ENCODE data around the gene ALDH3A2.

ALDH3A2 gene

DNA sequence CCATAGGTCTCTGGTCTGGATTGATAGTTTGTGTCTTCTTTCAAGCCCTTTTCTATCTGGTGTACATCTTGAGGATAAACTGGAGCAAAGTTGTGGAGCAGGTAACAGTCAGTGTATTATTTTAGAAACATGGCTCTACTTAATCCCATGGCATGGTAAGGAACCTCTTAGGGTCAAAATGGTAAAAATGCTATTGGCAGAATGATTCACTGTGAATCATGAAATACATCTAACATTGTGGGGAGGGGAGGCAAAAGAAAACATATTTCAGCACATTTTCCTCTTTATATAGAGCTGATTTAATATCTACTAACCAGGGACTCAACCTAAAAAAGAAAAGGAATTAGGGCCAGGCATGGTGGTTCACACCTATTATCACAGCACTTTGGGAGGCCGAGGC is 17.9 kb upstream of the ALDH3A2 start:
- no peak for ATAC-seq
- no peak for TF ChIP-seq ARNTL (CRISPR knock-in tag; IDR thresholded peaks at IDR 0.05; ENCODE audit: borderline replicate concordance, low read depth)
- TF ChIP-seq RARB (CRISPR knock-in tag; IDR thresholded peaks at IDR 0.05): no peak
- TF ChIP-seq ZNF70 (CRISPR knock-in tag; IDR thresholded peaks at IDR 0.05): no peak
- TF ChIP-seq, protein P1, sequence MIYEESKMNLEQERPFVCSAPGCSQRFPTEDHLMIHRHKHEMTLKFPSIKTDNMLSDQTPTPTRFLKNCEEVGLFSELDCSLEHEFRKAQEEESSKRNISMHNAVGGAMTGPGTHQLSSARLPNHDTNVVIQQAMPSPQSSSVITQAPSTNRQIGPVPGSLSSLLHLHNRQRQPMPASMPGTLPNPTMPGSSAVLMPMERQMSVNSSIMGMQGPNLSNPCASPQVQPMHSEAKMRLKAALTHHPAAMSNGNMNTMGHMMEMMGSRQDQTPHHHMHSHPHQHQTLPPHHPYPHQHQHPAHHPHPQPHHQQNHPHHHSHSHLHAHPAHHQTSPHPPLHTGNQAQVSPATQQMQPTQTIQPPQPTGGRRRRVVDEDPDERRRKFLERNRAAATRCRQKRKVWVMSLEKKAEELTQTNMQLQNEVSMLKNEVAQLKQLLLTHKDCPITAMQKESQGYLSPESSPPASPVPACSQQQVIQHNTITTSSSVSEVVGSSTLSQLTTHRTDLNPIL (CRISPR knock-in tag; IDR thresholded peaks at IDR 0.05; ENCODE audit: low read depth): no peak
- TF ChIP-seq ESRRG (CRISPR knock-in tag; IDR thresholded peaks at IDR 0.05): no peak
- TF ChIP-seq, protein P2, sequence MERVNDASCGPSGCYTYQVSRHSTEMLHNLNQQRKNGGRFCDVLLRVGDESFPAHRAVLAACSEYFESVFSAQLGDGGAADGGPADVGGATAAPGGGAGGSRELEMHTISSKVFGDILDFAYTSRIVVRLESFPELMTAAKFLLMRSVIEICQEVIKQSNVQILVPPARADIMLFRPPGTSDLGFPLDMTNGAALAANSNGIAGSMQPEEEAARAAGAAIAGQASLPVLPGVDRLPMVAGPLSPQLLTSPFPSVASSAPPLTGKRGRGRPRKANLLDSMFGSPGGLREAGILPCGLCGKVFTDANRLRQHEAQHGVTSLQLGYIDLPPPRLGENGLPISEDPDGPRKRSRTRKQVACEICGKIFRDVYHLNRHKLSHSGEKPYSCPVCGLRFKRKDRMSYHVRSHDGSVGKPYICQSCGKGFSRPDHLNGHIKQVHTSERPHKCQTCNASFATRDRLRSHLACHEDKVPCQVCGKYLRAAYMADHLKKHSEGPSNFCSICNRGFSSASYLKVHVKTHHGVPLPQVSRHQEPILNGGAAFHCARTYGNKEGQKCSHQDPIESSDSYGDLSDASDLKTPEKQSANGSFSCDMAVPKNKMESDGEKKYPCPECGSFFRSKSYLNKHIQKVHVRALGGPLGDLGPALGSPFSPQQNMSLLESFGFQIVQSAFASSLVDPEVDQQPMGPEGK (CRISPR knock-in tag; IDR thresholded peaks at IDR 0.05; ENCODE audit: borderline replicate concordance): no peak
- no peak for TF ChIP-seq BACH2 (CRISPR knock-in tag; IDR thresholded peaks at IDR 0.05; ENCODE audit: borderline replicate concordance)
- no peak for TF ChIP-seq ZFP3 (CRISPR knock-in tag; IDR thresholded peaks at IDR 0.05)
- TF ChIP-seq TCF4 (CRISPR knock-in tag; IDR thresholded peaks at IDR 0.05; ENCODE audit: borderline replicate concordance): no peak
- TF ChIP-seq ZNF8 (CRISPR knock-in tag; IDR thresholded peaks at IDR 0.05): no peak
- no peak for TF ChIP-seq ISL1 (CRISPR knock-in tag; IDR thresholded peaks at IDR 0.05)

DNA sequence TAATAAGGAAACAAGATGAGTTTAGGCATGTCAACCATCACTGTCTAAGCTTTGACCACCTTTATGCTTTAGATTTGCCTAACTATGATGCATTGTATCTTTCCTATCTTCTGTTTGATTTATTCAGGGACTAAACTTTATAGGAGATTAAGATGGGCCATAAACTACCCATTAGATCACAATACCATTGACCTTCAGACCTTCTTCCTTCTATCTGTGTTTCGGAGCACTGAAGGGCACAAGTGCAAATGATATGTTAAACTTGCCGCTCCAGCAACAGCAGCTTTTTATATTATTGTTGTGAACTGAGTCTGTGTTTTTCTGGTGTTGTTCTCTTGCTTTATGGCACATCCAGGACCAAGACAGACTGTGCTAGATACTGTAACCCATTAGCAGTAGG is 16.6 kb upstream of the ALDH3A2 start:
- no peak for ATAC-seq
- TF ChIP-seq PPARA (CRISPR knock-in tag; IDR thresholded peaks at IDR 0.05; ENCODE audit: borderline replicate concordance) (no peak), RARB (CRISPR knock-in tag; IDR thresholded peaks at IDR 0.05) (no peak), ISL1 (CRISPR knock-in tag; IDR thresholded peaks at IDR 0.05) (no peak), ESRRG (CRISPR knock-in tag; IDR thresholded peaks at IDR 0.05) (no peak), ZNF70 (CRISPR knock-in tag; IDR thresholded peaks at IDR 0.05) (no peak), SNAI2 (CRISPR knock-in tag; IDR thresholded peaks at IDR 0.05) (no peak), ZFP30 (CRISPR knock-in tag; IDR thresholded peaks at IDR 0.05) (no peak), OSR1 (CRISPR knock-in tag; IDR thresholded peaks at IDR 0.05) (no peak), BACH2 (CRISPR knock-in tag; IDR thresholded peaks at IDR 0.05; ENCODE audit: borderline replicate concordance) (no peak), ZNF8 (CRISPR knock-in tag; IDR thresholded peaks at IDR 0.05) (no peak), GLIS3 (CRISPR knock-in tag; IDR thresholded peaks at IDR 0.05) (no peak), CSDC2 (CRISPR knock-in tag; IDR thresholded peaks at IDR 0.05) (no peak)
- TF ChIP-seq, protein P3, sequence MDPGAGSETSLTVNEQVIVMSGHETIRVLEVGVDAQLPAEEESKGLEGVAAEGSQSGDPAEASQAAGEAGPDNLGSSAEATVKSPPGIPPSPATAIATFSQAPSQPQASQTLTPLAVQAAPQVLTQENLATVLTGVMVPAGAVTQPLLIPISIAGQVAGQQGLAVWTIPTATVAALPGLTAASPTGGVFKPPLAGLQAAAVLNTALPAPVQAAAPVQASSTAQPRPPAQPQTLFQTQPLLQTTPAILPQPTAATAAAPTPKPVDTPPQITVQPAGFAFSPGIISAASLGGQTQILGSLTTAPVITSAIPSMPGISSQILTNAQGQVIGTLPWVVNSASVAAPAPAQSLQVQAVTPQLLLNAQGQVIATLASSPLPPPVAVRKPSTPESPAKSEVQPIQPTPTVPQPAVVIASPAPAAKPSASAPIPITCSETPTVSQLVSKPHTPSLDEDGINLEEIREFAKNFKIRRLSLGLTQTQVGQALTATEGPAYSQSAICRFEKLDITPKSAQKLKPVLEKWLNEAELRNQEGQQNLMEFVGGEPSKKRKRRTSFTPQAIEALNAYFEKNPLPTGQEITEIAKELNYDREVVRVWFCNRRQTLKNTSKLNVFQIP (CRISPR knock-in tag; IDR thresholded peaks at IDR 0.05; ENCODE audit: borderline replicate concordance, low read depth): no peak
- TF ChIP-seq, protein P2 (CRISPR knock-in tag; IDR thresholded peaks at IDR 0.05; ENCODE audit: borderline replicate concordance): no peak
- TF ChIP-seq, protein P1 (CRISPR knock-in tag; IDR thresholded peaks at IDR 0.05; ENCODE audit: low read depth): no peak

DNA sequence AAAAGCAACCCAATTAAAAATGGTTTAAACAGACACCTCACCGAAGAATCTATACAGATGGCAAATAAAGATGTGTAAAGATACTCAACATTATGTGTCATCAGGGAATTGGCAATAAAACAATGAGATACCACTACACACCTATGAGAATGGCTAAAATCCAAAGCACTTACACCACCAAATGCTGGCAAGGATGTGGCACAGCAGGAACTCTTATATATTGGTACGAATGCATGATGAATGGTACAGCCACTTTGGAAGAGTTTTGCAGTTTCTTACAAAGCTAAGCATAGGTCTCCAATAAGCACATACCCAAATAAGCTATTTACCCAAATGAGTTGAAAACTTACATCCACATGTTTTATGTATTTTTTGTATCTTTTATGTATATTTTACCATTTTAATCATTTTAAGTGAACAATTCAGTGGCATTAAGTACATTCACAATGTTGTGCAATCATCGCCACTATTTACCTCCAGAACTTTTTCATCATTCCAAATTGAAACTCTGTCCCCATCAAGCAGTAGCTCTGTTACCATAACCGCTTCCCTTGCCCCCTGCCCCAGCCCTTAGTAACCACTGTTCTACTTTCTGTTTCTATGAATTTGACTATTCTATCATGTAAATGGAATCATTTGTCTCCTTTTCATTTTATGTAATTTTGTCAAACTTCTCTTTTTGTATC is 6.7 kb upstream of the ALDH3A2 start:
- no peak for TF ChIP-seq PPARA (CRISPR knock-in tag; IDR thresholded peaks at IDR 0.05; ENCODE audit: borderline replicate concordance)
- TF ChIP-seq OSR1 (CRISPR knock-in tag; IDR thresholded peaks at IDR 0.05): no peak
- TF ChIP-seq TOX (CRISPR knock-in tag; IDR thresholded peaks at IDR 0.05; ENCODE audit: borderline replicate concordance): no peak
- TF ChIP-seq, protein P4, sequence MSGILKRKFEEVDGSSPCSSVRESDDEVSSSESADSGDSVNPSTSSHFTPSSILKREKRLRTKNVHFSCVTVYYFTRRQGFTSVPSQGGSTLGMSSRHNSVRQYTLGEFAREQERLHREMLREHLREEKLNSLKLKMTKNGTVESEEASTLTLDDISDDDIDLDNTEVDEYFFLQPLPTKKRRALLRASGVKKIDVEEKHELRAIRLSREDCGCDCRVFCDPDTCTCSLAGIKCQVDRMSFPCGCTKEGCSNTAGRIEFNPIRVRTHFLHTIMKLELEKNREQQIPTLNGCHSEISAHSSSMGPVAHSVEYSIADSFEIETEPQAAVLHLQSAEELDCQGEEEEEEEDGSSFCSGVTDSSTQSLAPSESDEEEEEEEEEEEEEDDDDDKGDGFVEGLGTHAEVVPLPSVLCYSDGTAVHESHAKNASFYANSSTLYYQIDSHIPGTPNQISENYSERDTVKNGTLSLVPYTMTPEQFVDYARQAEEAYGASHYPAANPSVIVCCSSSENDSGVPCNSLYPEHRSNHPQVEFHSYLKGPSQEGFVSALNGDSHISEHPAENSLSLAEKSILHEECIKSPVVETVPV (CRISPR knock-in tag; IDR thresholded peaks at IDR 0.05): no peak
- no peak for TF ChIP-seq ZFP30 (CRISPR knock-in tag; IDR thresholded peaks at IDR 0.05)
- TF ChIP-seq TCF4 (CRISPR knock-in tag; IDR thresholded peaks at IDR 0.05; ENCODE audit: borderline replicate concordance): no peak
- no peak for TF ChIP-seq SNAI2 (CRISPR knock-in tag; IDR thresholded peaks at IDR 0.05)
- TF ChIP-seq, protein P3 (CRISPR knock-in tag; IDR thresholded peaks at IDR 0.05; ENCODE audit: borderline replicate concordance, low read depth): no peak
- no peak for TF ChIP-seq ZFP3 (CRISPR knock-in tag; IDR thresholded peaks at IDR 0.05)
- no peak for ATAC-seq

Measured in SK-N-SH treated with all-trans-retinoic acid at 6 μM for 48 hours (cell line).